A204.1 (cell line): ENCODE results near the gene PPARGC1A.

Experiments used
- FAIRE-seq: peaks from 2 replicates; lab custom pipeline; 2012; peaks lifted over from hg19 to GRCh38; lab: Jason Lieb, UNC

Gene PPARGC1A

GRCh38 chr4:23906839-23907238 is 17.0 kb upstream of the PPARGC1A start:
- no peak for FAIRE-seq

GRCh38 chr4:23904639-23905071 is 14.8 kb upstream of the PPARGC1A start:
- no peak for FAIRE-seq

DNA sequence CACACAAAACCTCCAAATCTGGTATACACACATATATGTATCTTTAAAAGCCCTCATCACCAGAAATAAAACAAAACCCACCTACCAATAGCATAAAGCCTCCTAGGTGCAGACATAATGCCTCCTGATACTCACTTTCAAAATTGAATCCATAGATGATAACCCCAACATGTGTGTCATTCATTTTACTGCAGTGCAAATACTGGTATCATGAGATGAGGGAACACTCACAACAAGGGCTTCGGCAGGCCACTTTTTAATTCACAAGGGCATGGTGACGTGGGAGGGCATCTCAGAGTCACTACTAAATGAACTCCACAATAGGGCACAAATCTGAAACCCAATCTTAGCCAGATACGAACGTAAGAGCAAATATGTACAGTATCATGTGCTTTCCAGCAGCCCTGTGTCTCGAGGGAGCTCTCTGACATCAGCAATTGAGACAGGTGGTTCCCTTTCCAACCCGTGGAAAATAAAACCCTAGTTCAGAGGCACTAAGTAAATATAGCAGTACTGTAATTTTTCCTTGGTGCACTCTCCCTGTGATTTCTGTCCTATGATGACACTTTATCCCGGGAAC is 14.1 kb upstream of the PPARGC1A start:
- no peak for FAIRE-seq

GRCh38 chr4:23902222-23902804 is 12.5 kb upstream of the PPARGC1A start:
- FAIRE-seq: no peak

DNA sequence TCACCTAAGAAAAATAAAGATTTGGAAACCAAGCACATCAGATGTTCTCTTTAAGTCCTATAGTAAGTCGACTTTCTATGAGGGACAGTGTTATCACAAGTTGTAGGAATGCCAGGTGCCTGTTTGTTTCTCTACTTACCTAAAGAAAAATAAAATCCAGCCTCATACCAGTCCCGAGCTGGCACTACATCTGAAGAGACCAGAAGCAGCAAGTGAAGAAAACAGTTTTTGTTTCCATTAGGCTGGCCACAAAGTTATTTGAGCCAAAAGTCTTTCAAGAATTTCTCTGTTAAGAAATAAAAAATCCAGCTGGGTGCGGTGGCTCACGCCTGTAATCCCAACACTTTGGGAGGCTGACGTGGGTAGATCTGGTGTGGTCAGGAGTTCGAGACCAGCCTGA is 10.8 kb upstream of the PPARGC1A start:
- no peak for FAIRE-seq

DNA sequence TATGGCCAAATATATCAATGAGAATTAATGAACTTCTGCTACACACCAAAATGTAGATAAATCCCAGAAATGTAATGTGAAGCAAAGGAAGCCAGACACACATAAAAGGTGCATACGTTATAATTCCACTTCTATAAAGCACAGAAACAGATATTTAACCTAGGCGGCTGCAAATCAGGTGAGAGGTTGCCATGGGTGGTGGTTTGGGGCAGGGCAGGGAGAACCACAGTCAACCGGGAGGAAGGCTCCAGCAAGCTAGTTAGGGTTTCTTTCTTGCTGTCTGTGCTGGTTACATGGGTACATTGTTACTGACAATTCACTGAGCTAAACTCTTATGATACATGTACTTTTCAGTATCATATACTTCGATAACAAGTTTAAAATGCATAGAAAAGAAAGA is 9.7 kb upstream of the PPARGC1A start:
- no peak for FAIRE-seq

- FAIRE-seq: no peak
These were observed 7.8 kb upstream of the PPARGC1A start for GRCh38 chr4:23897564-23898109.

GRCh38 chr4:23894021-23894420 is 4.2 kb upstream of the PPARGC1A start:
- FAIRE-seq: no peak

- no peak for FAIRE-seq
These were observed 1.2 kb upstream of the PPARGC1A start for GRCh38 chr4:23891064-23891421.

DNA sequence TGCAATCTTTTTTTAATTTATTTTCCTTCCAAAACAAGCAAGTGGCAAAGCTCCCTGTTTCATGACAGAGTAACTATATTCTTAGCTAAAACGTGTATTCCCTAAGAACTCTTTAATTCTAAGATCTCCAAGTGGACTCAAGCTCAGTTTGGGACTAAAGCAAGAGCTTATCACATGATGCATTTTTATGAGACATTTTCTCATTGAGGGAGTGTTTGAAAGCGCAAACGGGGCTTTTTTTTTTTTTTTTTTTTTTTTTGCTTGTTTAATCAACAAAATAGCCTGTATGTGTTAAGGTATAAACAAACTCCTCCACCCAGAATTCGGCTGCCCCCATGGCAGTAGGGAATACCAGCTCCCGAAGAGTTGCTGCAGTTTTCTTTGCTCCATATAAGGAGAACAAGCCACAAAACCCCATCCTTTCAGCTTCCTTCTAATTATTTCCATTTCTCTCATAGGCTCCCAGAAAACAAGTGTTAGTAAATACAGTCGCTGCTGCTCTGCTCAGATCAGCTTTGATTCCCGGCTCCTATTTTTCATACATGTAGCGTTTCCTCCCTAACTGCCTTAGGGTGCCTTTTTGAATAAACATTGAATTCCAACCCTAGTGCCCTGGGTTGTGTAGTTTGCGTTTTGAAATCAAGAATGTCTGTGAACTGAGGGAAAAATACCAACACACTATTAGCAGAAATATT is 669 bp upstream of the PPARGC1A start:
- FAIRE-seq: no peak

GRCh38 chr4:23889391-23889790 is 456 bp downstream of the PPARGC1A start:
- FAIRE-seq: no peak

GRCh38 chr4:23888421-23889319 is 1.2 kb downstream of the PPARGC1A start:
- FAIRE-seq: no peak

- FAIRE-seq: no peak
These were observed 1.9 kb downstream of the PPARGC1A start for GRCh38 chr4:23887989-23888388.

DNA sequence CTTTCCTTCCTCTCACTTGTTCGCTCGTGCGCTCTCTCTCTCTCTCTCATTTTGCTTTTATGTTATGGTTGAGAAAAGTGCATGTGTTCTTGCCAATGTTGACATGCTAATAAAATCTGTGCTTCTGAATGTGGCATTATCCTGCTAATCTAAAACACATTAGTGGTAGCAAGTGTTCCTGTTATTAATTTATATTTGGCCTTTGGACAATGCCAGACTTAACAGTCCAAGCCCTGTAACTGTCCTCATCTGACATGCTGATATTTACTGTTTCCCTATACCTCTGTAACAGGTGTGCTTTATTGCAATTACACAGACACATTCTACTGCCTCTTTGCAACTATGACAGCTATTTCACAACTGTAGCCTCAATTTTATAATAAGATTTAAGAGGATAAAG is 2.7 kb downstream of the PPARGC1A start:
- no peak for FAIRE-seq

DNA sequence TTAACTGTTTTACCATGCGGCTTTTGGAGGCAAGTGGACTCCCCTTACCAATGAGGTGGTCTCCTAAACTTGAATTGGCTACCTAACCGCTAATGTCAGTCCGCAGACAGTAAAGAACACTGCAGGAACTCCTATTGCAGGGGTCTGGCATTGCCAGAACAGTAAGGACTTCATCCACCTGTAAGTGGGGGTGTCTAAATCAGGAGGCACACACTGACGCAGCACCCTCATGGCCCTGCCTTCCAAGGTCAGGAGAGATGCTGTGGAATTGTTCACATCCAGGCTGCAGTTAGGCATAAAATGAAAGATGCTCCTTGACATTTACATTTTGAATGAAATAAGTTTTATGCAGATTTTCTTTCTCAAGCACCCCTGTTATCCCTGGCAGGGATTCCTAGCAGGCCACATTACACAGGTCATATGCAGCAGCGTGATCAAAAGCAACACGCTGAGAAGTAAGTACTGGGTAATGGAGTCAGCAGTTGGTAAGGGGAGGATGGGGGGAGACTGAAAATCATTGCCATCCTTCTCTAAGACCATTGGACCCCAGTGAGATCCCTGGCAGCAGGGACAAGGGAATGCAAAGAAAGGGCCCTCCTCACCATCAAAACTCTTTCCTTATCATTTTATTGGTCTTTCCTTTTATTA is 3.8 kb downstream of the PPARGC1A start:
- FAIRE-seq: no peak

- FAIRE-seq: no peak
These were observed 5.1 kb downstream of the PPARGC1A start for GRCh38 chr4:23884741-23885140.

DNA sequence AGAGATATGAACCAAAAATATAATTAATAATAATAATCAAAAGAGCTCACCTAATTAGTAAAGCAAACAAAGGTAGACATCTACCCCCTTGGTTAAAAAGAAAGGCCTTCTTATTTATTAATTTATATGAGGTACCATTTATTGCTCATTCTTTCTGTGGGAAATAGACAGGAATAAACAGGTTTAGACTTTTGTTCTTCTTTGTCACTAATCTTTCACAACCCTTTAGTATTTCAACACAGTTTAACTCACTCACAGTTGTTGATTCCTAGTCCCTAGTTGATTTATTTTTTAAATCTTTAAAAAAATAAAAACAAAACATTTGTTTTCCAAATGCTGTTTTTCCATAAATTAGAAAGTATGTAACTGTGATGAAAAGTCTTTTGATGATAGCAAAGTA is 5.6 kb downstream of the PPARGC1A start:
- FAIRE-seq: no peak

- FAIRE-seq: no peak
These were observed 6.8 kb downstream of the PPARGC1A start for GRCh38 chr4:23882976-23883531.

GRCh38 chr4:23881674-23882337 is 8.0 kb downstream of the PPARGC1A start:
- FAIRE-seq: no peak

DNA sequence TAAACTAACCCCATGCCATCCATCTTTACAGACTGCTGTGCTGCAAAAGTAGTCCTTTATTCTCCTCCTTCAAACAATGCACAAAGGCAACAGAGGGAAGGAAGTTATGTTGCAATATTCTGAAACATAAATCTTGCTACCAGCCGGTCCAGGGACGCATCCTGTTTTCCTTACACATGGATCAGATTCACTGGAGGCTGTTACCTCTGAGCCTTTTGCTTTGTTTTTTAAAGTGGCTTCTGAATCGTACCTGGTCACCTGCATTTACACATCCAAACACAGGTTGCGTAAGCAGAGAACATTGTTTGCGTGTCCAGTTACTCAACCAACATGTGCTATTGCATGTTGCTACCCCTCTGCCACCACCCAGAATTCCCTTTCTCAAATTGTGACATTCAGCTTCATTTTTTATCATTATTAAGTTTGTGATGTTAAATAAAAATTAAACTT is 8.8 kb downstream of the PPARGC1A start:
- no peak for FAIRE-seq
